ENCODE results near the gene KRTAP9-8. TPM values are rescaled to one million over a fixed set of nuclear protein-coding genes. Genes with fewer than 3 reads are reported as not detected.

KRTAP9-8 gene
- total and polyA plus RNA-seq, 2 experiments from 2014 or later: not detected

DNA sequence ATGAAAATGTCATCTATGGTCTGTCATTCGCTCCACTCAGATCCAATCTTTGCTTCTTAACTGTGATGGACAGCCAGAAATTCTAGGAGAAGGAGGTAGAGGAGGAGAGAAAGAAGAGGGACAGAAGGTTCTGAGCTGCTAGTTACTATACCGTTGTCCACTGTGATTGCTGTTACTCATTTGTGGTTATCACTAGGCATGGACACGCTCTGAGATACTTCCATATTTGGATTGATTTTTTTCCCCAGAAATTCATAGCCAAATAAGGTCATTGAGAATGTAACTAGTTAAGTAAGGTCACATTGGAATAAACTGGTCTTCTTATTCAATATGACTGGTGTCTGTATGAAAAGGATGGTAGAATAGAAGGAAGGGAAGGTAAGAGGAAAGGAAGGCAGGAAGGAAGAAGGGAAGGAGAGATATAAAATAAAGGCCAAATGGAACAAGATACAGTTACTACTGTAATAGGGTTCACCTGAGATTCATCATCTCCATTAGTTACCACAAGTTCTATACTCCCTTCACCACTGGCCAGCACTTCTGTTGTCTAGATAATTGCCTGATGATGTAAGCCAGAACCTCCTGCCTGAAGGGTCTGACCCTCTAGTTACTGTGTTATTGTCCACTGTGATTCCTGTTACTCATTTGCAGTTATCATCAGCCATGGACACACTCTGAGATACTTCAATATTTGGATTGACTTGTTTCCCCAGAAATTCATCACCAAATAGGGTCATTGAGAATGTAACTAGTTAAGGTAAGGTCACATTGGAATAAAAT, 40.6 kb downstream of the KRTAP9-8 start:
- Histone ChIP-seq H3K4me2 (ENCODE audit: unreplicated experiment) (no peak overlapping the region), H3K27ac (no peak overlapping the region), H3K27me3 (replicated peaks; ENCODE audit: insufficient read depth) (no peaks in the 10 kb centered on the region), H3K9ac (no peak overlapping the region), H3K9me3 (ENCODE audit: low read depth) (no peaks in the 10 kb centered on the region), H2AFZ (no peak overlapping the region), H3K36me3 (ENCODE audit: low read depth) (no peaks in the 10 kb centered on the region), H3F3A (ENCODE audit: insufficient read depth) (no peaks in the 10 kb centered on the region), H3K9me2 (ENCODE audit: insufficient read depth) (no peaks in the 10 kb centered on the region), H3K79me2 (ENCODE audit: insufficient read depth) (no peaks in the 10 kb centered on the region), H4K20me1 (ENCODE audit: insufficient read depth) (no peaks in the 10 kb centered on the region), H3K4me3 (no peak overlapping the region), H3K4me1 (ENCODE audit: insufficient read depth) (peaks cover under 1% of the 10 kb centered on the region; the same call in 1 of the 2 replicates)
- TF ChIP-seq EZH2 (IDR thresholded peaks at IDR 0.05; ENCODE audit: insufficient read depth, poor library complexity, severe bottlenecking) (no peak), EZH2phosphoT487 (IDR thresholded peaks at IDR 0.05; ENCODE audit: insufficient read depth, low read depth) (no peak)
- in situ Hi-C loops (cut with MboI): no loop called here
- no peak for DNase-seq
- WGBS, 2 experiments (ENCODE audit: low coverage in 1 of 2, low lambda C conversion rate in 2 of 2, missing lambda C conversion rate in 2 of 2): 65 to 68% methylated on average over 3 of the region's 3 CpGs

DNA sequence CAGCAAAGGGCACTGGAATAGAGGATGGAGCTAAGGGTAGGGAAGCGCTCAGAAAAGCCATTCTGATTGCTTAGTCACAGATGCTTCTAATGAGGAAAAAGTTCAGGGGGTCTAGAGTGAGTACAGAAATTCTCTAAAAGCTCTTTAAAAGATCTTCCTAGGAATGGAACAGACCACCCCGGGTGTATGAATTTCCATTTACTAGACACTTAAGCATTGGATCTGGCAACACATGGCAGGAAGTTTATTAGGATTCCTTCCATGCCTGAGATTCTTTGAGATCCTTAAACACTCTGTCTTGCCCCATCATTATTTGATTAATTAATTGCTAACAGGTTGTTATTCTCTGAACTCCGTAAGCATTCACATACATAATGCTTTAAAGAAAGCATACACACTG, 46.2 kb downstream of the KRTAP9-8 start:
- 7 to 9% methylated on average over 3 of the region's 3 CpGs for WGBS, 2 experiments (ENCODE audit: low coverage in 1 of 2, low lambda C conversion rate in 2 of 2, missing lambda C conversion rate in 2 of 2)
- Histone ChIP-seq H3K4me1 (ENCODE audit: insufficient read depth) (peaks cover 18% of the 10 kb centered on the region), H2AFZ (no peak overlapping the region), H3K79me2 (ENCODE audit: insufficient read depth) (no peaks in the 10 kb centered on the region), H3F3A (ENCODE audit: insufficient read depth) (peaks cover 9% of the 10 kb centered on the region; the same call in 1 of the 2 replicates), H4K20me1 (ENCODE audit: insufficient read depth) (no peaks in the 10 kb centered on the region), H3K4me2 (ENCODE audit: unreplicated experiment) (peak overlapping the region; percentile 20), H3K27me3 (replicated peaks; ENCODE audit: insufficient read depth) (no peaks in the 10 kb centered on the region), H3K36me3 (ENCODE audit: low read depth) (no peaks in the 10 kb centered on the region), H3K9me2 (ENCODE audit: insufficient read depth) (no peaks in the 10 kb centered on the region), H3K4me3 (no peak overlapping the region), H3K27ac (no peak overlapping the region), H3K9me3 (ENCODE audit: low read depth) (no peaks in the 10 kb centered on the region), H3K9ac (no peak overlapping the region)
- TF ChIP-seq EZH2 (IDR thresholded peaks at IDR 0.05; ENCODE audit: insufficient read depth, poor library complexity, severe bottlenecking) (no peak), EZH2phosphoT487 (IDR thresholded peaks at IDR 0.05; ENCODE audit: insufficient read depth, low read depth) (no peak)
- peak; percentile 10 for DNase-seq
- in situ Hi-C loops (cut with MboI): no loop called here

DNA sequence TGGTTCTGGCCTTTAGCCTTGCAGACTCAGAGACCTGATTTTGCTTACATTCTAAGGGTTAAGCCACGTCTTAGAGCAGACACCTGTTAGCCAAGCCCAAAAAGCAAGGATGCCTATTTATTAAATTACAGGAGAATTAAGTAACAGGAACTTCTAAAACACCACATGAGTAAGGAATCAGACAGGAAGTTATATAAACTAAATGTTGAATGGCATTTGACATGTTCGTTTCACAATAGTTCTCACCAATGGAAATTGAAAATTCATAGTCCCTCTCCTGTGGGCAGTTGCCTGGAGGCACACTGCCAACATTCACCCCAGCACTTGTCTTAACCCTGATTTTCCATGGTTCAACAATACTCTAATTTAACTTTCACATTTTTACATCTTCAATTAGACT, 46.7 kb downstream of the KRTAP9-8 start:
- DNase-seq: no peak
- H3K27ac ChIP-seq: no peak overlapping the region
- no peak overlapping the region for H3K4me3 ChIP-seq
- no peaks in the 10 kb centered on the region for H3K9me3 ChIP-seq (ENCODE audit: low read depth)
- TF ChIP-seq EZH2 (IDR thresholded peaks at IDR 0.05; ENCODE audit: insufficient read depth, poor library complexity, severe bottlenecking) (no peak), EZH2phosphoT487 (IDR thresholded peaks at IDR 0.05; ENCODE audit: insufficient read depth, low read depth) (no peak)
- H3F3A ChIP-seq (ENCODE audit: insufficient read depth): peaks cover 9% of the 10 kb centered on the region; the same call in 1 of the 2 replicates
- H3K9me2 ChIP-seq (ENCODE audit: insufficient read depth): no peaks in the 10 kb centered on the region
- peaks cover 18% of the 10 kb centered on the region for H3K4me1 ChIP-seq (ENCODE audit: insufficient read depth)
- no peaks in the 10 kb centered on the region for H3K79me2 ChIP-seq (ENCODE audit: insufficient read depth)
- H4K20me1 ChIP-seq (ENCODE audit: insufficient read depth): no peaks in the 10 kb centered on the region
- H3K27me3 ChIP-seq (replicated peaks; ENCODE audit: insufficient read depth): no peaks in the 10 kb centered on the region
- no peak overlapping the region for H2AFZ ChIP-seq
- 54 to 58% methylated on average over 2 of the region's 2 CpGs for WGBS, 2 experiments (ENCODE audit: low coverage in 1 of 2, low lambda C conversion rate in 2 of 2, missing lambda C conversion rate in 2 of 2)
- no peak overlapping the region for H3K9ac ChIP-seq
- H3K36me3 ChIP-seq (ENCODE audit: low read depth): no peaks in the 10 kb centered on the region
- no peak overlapping the region for H3K4me2 ChIP-seq (ENCODE audit: unreplicated experiment)
- in situ Hi-C loops (cut with MboI): no loop called here

DNA sequence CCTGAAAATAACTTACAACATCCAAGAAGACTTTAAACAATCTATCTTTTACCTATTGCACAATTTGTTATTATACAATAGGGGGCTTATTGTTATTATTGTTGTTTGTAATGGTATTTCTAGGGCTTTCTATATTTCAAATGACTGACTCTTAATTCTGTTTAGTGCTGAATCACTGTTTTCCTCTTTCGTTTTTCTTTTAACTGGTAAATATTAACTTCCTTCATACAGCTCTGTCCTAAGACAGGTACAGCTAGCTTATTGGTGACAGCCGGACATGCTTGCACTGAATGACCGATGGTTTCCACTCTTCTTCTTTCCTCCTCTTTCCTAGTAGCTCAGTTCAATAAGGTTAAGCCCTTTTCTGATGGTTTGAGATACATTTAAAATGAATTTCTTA, 49.3 kb downstream of the KRTAP9-8 start:
- H3K27me3 ChIP-seq (replicated peaks; ENCODE audit: insufficient read depth): no peaks in the 10 kb centered on the region
- in situ Hi-C loops (cut with MboI): no loop called here
- H3K4me1 ChIP-seq (ENCODE audit: insufficient read depth): peaks cover 18% of the 10 kb centered on the region
- H3K79me2 ChIP-seq (ENCODE audit: insufficient read depth): no peaks in the 10 kb centered on the region
- no peak overlapping the region for H3K4me3 ChIP-seq
- no peak overlapping the region for H2AFZ ChIP-seq
- H4K20me1 ChIP-seq (ENCODE audit: insufficient read depth): no peaks in the 10 kb centered on the region
- WGBS, 2 experiments (ENCODE audit: low coverage in 1 of 2, low lambda C conversion rate in 2 of 2, missing lambda C conversion rate in 2 of 2): 83 to 91% methylated on average over 3 of the region's 3 CpGs
- no peak overlapping the region for H3K4me2 ChIP-seq (ENCODE audit: unreplicated experiment)
- H3K9ac ChIP-seq: no peak overlapping the region
- H3F3A ChIP-seq (ENCODE audit: insufficient read depth): peaks cover 9% of the 10 kb centered on the region; the same call in 1 of the 2 replicates
- no peak for DNase-seq
- H3K27ac ChIP-seq: no peak overlapping the region
- H3K9me2 ChIP-seq (ENCODE audit: insufficient read depth): no peaks in the 10 kb centered on the region
- H3K36me3 ChIP-seq (ENCODE audit: low read depth): no peaks in the 10 kb centered on the region
- TF ChIP-seq EZH2phosphoT487 (IDR thresholded peaks at IDR 0.05; ENCODE audit: insufficient read depth, low read depth) (no peak), EZH2 (IDR thresholded peaks at IDR 0.05; ENCODE audit: insufficient read depth, poor library complexity, severe bottlenecking) (no peak)
- H3K9me3 ChIP-seq (ENCODE audit: low read depth): no peaks in the 10 kb centered on the region

Small RNAs within 50 kb of the gene (small RNA-seq; reads per million reads assigned to genes)
- not detected for gene KRTAP9-10P (ENCODE audit: low read depth, low replicate concordance)

Other genes with a start within 250 kb of the KRTAP9-8 start
Only the 30 nearest of the 41 such genes appear.
- not detected in 2 replicates for gene KRTAP2-2, start 182.8 kb upstream of the KRTAP9-8 start, total RNA-seq (2014; rRNA removed; shearing (Covaris generic))
- gene KRTAP2-2, start 182.8 kb upstream of the KRTAP9-8 start, polyA plus RNA-seq (2016; fragmentation: Nextera tagmentation; extraction: Ambion mirVana): 0.51 and 0.74 TPM in 2 replicates
- gene KRTAP2-3, start 177.9 kb upstream of the KRTAP9-8 start, total RNA-seq (2014; rRNA removed; shearing (Covaris generic)): 0.38 and 13.4 TPM in 2 replicates
- gene KRTAP2-3, start 177.9 kb upstream of the KRTAP9-8 start, polyA plus RNA-seq (2016; fragmentation: Nextera tagmentation; extraction: Ambion mirVana): 54.3 and 55.2 TPM in 2 replicates
- gene KRTAP2-4, start 172.1 kb upstream of the KRTAP9-8 start, total RNA-seq (2014; rRNA removed; shearing (Covaris generic)): not detected in 2 replicates
- not detected in 2 replicates for gene KRTAP2-4, start 172.1 kb upstream of the KRTAP9-8 start, polyA plus RNA-seq (2016; fragmentation: Nextera tagmentation; extraction: Ambion mirVana)
- not detected in 2 replicates for gene KRTAP4-7, start 153.8 kb upstream of the KRTAP9-8 start, total RNA-seq (2014; rRNA removed; shearing (Covaris generic))
- not detected in 2 replicates for gene KRTAP4-7, start 153.8 kb upstream of the KRTAP9-8 start, polyA plus RNA-seq (2016; fragmentation: Nextera tagmentation; extraction: Ambion mirVana)
- gene KRTAP4-8, start 139.9 kb upstream of the KRTAP9-8 start, total RNA-seq (2014; rRNA removed; shearing (Covaris generic)): not detected in 2 replicates
- gene KRTAP4-8, start 139.9 kb upstream of the KRTAP9-8 start, polyA plus RNA-seq (2016; fragmentation: Nextera tagmentation; extraction: Ambion mirVana): 0.20 TPM in 1 of 2 replicates, not detected in the other
- not detected in 2 replicates for gene KRTAP4-16, start 135.8 kb upstream of the KRTAP9-8 start, total RNA-seq (2014; rRNA removed; shearing (Covaris generic))
- not detected in 2 replicates for gene KRTAP4-16, start 135.8 kb upstream of the KRTAP9-8 start, polyA plus RNA-seq (2016; fragmentation: Nextera tagmentation; extraction: Ambion mirVana)
- not detected in 2 replicates for gene KRTAP4-9, start 132.6 kb upstream of the KRTAP9-8 start, total RNA-seq (2014; rRNA removed; shearing (Covaris generic))
- 0.49 and 0.51 TPM in 2 replicates for gene KRTAP4-9, start 132.6 kb upstream of the KRTAP9-8 start, polyA plus RNA-seq (2016; fragmentation: Nextera tagmentation; extraction: Ambion mirVana)
- gene KRTAP4-11, start 119.6 kb upstream of the KRTAP9-8 start, total RNA-seq (2014; rRNA removed; shearing (Covaris generic)): not detected in 2 replicates
- 0.29 TPM in 1 of 2 replicates, not detected in the other for gene KRTAP4-11, start 119.6 kb upstream of the KRTAP9-8 start, polyA plus RNA-seq (2016; fragmentation: Nextera tagmentation; extraction: Ambion mirVana)
- gene KRTAP4-12, start 113.8 kb upstream of the KRTAP9-8 start, total RNA-seq (2014; rRNA removed; shearing (Covaris generic)): not detected in 2 replicates
- gene KRTAP4-12, start 113.8 kb upstream of the KRTAP9-8 start, polyA plus RNA-seq (2016; fragmentation: Nextera tagmentation; extraction: Ambion mirVana): 1.7 and 1.8 TPM in 2 replicates
- gene KRTAP4-6, start 97.5 kb upstream of the KRTAP9-8 start, total RNA-seq (2014; rRNA removed; shearing (Covaris generic)): not detected in 2 replicates
- gene KRTAP4-6, start 97.5 kb upstream of the KRTAP9-8 start, polyA plus RNA-seq (2016; fragmentation: Nextera tagmentation; extraction: Ambion mirVana): not detected in 2 replicates
- not detected in 2 replicates for gene KRTAP4-5, start 88.2 kb upstream of the KRTAP9-8 start, total RNA-seq (2014; rRNA removed; shearing (Covaris generic))
- not detected in 2 replicates for gene KRTAP4-5, start 88.2 kb upstream of the KRTAP9-8 start, polyA plus RNA-seq (2016; fragmentation: Nextera tagmentation; extraction: Ambion mirVana)
- gene KRTAP4-4, start 77.3 kb upstream of the KRTAP9-8 start, total RNA-seq (2014; rRNA removed; shearing (Covaris generic)): not detected in 2 replicates
- gene KRTAP4-4, start 77.3 kb upstream of the KRTAP9-8 start, polyA plus RNA-seq (2016; fragmentation: Nextera tagmentation; extraction: Ambion mirVana): not detected in 2 replicates
- gene KRTAP4-3, start 69.8 kb upstream of the KRTAP9-8 start, total RNA-seq (2014; rRNA removed; shearing (Covaris generic)): not detected in 2 replicates
- gene KRTAP4-3, start 69.8 kb upstream of the KRTAP9-8 start, polyA plus RNA-seq (2016; fragmentation: Nextera tagmentation; extraction: Ambion mirVana): not detected in 2 replicates
- not detected in 2 replicates for gene KRTAP4-2, start 59.8 kb upstream of the KRTAP9-8 start, total RNA-seq (2014; rRNA removed; shearing (Covaris generic))
- gene KRTAP4-2, start 59.8 kb upstream of the KRTAP9-8 start, polyA plus RNA-seq (2016; fragmentation: Nextera tagmentation; extraction: Ambion mirVana): not detected in 2 replicates
- gene KRTAP4-1, start 53.1 kb upstream of the KRTAP9-8 start, total RNA-seq (2014; rRNA removed; shearing (Covaris generic)): 0.76 TPM in 1 of 2 replicates, not detected in the other
- not detected in 2 replicates for gene KRTAP4-1, start 53.1 kb upstream of the KRTAP9-8 start, polyA plus RNA-seq (2016; fragmentation: Nextera tagmentation; extraction: Ambion mirVana)
- not detected in 2 replicates for gene KRTAP9-1, start 48.1 kb upstream of the KRTAP9-8 start, total RNA-seq (2014; rRNA removed; shearing (Covaris generic))
- not detected in 2 replicates for gene KRTAP9-1, start 48.1 kb upstream of the KRTAP9-8 start, polyA plus RNA-seq (2016; fragmentation: Nextera tagmentation; extraction: Ambion mirVana)
- not detected in 2 replicates for gene KRTAP9-2, start 11.4 kb upstream of the KRTAP9-8 start, total RNA-seq (2014; rRNA removed; shearing (Covaris generic))
- gene KRTAP9-2, start 11.4 kb upstream of the KRTAP9-8 start, polyA plus RNA-seq (2016; fragmentation: Nextera tagmentation; extraction: Ambion mirVana): not detected in 2 replicates
- gene KRTAP9-3, start 5.5 kb upstream of the KRTAP9-8 start, total RNA-seq (2014; rRNA removed; shearing (Covaris generic)): not detected in 2 replicates
- not detected in 2 replicates for gene KRTAP9-3, start 5.5 kb upstream of the KRTAP9-8 start, polyA plus RNA-seq (2016; fragmentation: Nextera tagmentation; extraction: Ambion mirVana)
- not detected in 2 replicates for gene KRTAP9-4, start 11.7 kb downstream of the KRTAP9-8 start, total RNA-seq (2014; rRNA removed; shearing (Covaris generic))
- not detected in 2 replicates for gene KRTAP9-4, start 11.7 kb downstream of the KRTAP9-8 start, polyA plus RNA-seq (2016; fragmentation: Nextera tagmentation; extraction: Ambion mirVana)
- gene KRTAP9-9, start 17.4 kb downstream of the KRTAP9-8 start, total RNA-seq (2014; rRNA removed; shearing (Covaris generic)): not detected in 2 replicates
- not detected in 2 replicates for gene KRTAP9-9, start 17.4 kb downstream of the KRTAP9-8 start, polyA plus RNA-seq (2016; fragmentation: Nextera tagmentation; extraction: Ambion mirVana)
- not detected in 2 replicates for gene KRTAP9-6, start 27.4 kb downstream of the KRTAP9-8 start, total RNA-seq (2014; rRNA removed; shearing (Covaris generic))
- not detected in 2 replicates for gene KRTAP9-6, start 27.4 kb downstream of the KRTAP9-8 start, polyA plus RNA-seq (2016; fragmentation: Nextera tagmentation; extraction: Ambion mirVana)
- not detected in 2 replicates for gene KRTAP9-7, start 37.7 kb downstream of the KRTAP9-8 start, total RNA-seq (2014; rRNA removed; shearing (Covaris generic))
- gene KRTAP9-7, start 37.7 kb downstream of the KRTAP9-8 start, polyA plus RNA-seq (2016; fragmentation: Nextera tagmentation; extraction: Ambion mirVana): not detected in 2 replicates
- not detected in 2 replicates for gene KRTAP29-1, start 64.9 kb downstream of the KRTAP9-8 start, total RNA-seq (2014; rRNA removed; shearing (Covaris generic))
- gene KRTAP29-1, start 64.9 kb downstream of the KRTAP9-8 start, polyA plus RNA-seq (2016; fragmentation: Nextera tagmentation; extraction: Ambion mirVana): not detected in 2 replicates
- not detected in 2 replicates for gene KRTAP16-1, start 71.3 kb downstream of the KRTAP9-8 start, total RNA-seq (2014; rRNA removed; shearing (Covaris generic))
- not detected in 2 replicates for gene KRTAP16-1, start 71.3 kb downstream of the KRTAP9-8 start, polyA plus RNA-seq (2016; fragmentation: Nextera tagmentation; extraction: Ambion mirVana)
- not detected in 2 replicates for gene KRTAP17-1, start 77.7 kb downstream of the KRTAP9-8 start, total RNA-seq (2014; rRNA removed; shearing (Covaris generic))
- not detected in 2 replicates for gene KRTAP17-1, start 77.7 kb downstream of the KRTAP9-8 start, polyA plus RNA-seq (2016; fragmentation: Nextera tagmentation; extraction: Ambion mirVana)
- gene KRT33A, start 112.8 kb downstream of the KRTAP9-8 start, total RNA-seq (2014; rRNA removed; shearing (Covaris generic)): not detected in 2 replicates
- not detected in 2 replicates for gene KRT33A, start 112.8 kb downstream of the KRTAP9-8 start, polyA plus RNA-seq (2016; fragmentation: Nextera tagmentation; extraction: Ambion mirVana)
- 0.25 and 0.76 TPM in 2 replicates for gene KRT33B, start 131.8 kb downstream of the KRTAP9-8 start, total RNA-seq (2014; rRNA removed; shearing (Covaris generic))
- gene KRT33B, start 131.8 kb downstream of the KRTAP9-8 start, polyA plus RNA-seq (2016; fragmentation: Nextera tagmentation; extraction: Ambion mirVana): 1.0 and 1.2 TPM in 2 replicates
- gene KRT34, start 144.3 kb downstream of the KRTAP9-8 start, total RNA-seq (2014; rRNA removed; shearing (Covaris generic)): 73.5 and 77.8 TPM in 2 replicates
- 39.8 and 42.2 TPM in 2 replicates for gene KRT34, start 144.3 kb downstream of the KRTAP9-8 start, polyA plus RNA-seq (2016; fragmentation: Nextera tagmentation; extraction: Ambion mirVana)
- not detected in 2 replicates for gene KRT31, start 159.6 kb downstream of the KRTAP9-8 start, total RNA-seq (2014; rRNA removed; shearing (Covaris generic))
- gene KRT31, start 159.6 kb downstream of the KRTAP9-8 start, polyA plus RNA-seq (2016; fragmentation: Nextera tagmentation; extraction: Ambion mirVana): not detected in 2 replicates
- not detected in 2 replicates for gene KRT37, start 186.6 kb downstream of the KRTAP9-8 start, total RNA-seq (2014; rRNA removed; shearing (Covaris generic))
- gene KRT37, start 186.6 kb downstream of the KRTAP9-8 start, polyA plus RNA-seq (2016; fragmentation: Nextera tagmentation; extraction: Ambion mirVana): not detected in 2 replicates